NCI-H1694 (cell line): Measurements from ENCODE around the gene VSIG10L2.

Source experiments
- DNase-seq: peaks from one replicate; lab custom pipeline; 2025; lab: John Stamatoyannopoulos, UW

The VSIG10L2 gene

DNA sequence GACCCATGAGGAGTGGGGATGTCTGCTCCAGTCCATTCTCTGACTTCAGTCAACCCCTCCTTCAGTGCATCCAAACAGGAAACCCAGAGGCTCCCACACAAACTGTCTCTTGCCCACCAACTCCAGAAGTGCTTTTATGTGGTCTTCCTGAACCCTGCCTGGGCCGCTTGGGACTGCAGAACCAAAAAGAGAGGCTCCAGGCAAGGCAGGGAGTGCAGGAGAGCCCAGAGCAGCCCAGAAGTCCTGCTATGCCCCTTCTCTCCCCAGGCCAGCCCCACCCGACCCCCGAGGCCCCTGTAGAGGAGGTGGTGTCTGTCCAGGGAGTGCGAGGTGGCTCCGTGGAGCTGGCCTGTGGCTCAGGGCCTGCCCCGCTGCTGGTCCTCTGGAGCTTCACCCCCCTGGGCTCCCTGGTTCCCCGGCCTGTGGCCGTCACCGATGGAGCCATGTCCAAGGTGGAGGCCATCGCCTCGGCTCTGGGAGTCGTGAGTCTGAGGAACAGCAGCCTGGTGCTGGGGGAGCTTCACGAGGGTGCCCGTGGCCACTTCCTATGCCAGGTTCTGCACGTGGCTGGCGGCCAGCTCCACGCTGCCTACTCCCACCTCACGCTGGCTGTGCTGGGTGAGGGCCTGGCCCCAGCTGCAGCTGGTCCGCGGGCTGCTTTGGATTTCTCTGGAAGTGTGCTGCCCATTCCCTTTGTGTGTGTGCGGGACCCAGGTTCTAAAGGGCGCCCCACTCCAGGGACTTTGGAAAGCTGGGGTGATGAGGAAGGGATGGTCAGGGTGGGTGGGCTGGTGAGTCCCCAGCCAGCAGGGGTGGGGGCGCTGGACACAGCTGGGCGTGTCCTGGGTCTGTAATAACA is 1.8 kb downstream of the VSIG10L2 start:
- no peak for DNase-seq

DNA sequence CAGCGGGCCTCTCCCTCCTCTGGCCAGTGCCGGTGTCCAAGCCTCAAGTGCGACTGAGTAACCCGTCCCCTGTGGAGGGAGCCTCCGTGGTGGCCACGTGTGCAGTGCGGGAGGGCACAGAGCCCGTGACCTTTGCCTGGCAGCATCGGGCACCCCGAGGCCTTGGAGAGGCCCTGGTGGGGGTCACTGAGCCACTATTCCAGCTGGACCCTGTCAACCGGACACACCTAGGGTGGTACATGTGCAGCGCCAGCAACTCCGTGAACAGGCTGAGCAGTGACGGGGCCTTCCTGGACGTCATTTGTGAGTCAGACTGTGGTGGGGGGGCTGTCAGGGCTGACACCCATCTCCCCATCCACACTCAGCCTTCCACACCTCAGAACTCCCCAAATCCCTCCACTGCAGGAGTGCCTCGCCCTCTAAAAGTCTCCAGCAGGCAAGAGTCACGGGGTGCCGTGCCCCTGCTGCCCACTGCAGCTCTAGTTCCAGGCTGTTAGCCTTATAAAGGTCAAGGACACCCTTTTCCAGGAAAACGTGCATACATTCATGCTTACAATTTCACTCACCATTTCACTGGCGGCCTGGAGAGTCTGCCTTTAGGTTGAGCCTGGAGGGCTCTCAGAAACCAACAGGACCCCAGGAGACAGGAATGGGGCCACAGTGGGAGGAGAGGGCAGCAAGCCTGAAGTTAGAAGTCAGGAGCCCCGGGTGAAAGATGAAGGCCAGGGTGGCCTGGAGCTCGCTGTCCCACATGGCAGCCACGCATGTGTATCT is 2.6 kb downstream of the VSIG10L2 start:
- DNase-seq: no peak

DNA sequence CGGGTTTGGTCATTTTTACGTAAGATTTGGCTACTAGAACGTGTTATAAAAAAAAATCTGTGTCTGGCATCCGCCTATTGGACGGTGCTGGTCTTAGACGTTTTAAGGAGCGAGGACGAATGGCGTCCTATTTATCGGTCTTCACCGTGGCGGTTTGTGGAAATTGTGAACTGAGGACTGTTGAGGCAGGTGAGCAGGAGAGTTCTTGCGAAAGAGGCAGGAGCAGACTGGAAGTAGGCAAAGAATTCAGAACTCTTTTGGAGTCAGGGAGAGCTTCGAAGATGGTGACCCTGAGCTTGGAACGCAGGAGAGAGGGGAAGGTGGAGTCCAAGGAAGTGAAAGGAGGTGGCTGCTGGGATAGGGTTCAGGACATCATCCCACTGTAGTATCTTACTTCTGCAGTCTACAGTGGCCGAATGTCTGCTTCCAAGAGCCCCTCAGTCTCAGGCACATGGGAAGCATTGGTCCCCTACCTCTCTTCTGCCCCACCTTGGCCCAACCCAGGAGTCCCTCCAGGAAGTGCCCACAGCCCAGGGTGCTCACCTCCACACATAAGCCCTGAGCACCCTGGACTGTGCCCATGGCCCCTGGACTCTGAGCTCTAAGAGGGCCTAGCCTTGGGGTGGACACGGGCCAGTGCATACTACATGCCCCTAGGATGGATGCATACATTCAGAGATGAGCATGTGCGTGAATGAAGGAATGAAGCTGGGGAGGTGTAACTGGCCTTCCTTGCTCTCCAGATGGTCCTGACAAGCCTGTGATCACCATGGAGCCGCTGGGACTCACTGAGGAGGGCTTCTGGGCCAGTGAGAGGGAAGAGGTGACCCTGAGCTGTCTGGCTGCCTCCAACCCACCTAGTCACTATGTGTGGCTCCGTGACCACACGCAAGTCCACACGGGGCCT is 3.7 kb downstream of the VSIG10L2 start:
- DNase-seq: no peak

DNA sequence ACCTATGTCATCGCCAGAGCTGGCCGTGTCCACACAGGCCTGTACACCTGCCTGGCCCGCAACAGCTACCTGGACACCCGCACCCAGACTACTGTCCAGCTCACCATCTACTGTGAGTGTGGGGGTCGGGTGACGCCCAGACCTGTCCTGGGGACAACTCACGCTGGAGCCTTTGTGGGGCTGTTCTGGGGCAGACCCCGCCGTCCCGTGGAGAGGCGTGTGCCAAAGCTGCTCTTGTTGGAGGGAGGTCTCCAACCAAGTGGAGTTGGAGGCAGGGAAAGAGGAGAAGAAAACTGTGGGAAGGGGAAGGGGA is 4.3 kb downstream of the VSIG10L2 start:
- no peak for DNase-seq

DNA sequence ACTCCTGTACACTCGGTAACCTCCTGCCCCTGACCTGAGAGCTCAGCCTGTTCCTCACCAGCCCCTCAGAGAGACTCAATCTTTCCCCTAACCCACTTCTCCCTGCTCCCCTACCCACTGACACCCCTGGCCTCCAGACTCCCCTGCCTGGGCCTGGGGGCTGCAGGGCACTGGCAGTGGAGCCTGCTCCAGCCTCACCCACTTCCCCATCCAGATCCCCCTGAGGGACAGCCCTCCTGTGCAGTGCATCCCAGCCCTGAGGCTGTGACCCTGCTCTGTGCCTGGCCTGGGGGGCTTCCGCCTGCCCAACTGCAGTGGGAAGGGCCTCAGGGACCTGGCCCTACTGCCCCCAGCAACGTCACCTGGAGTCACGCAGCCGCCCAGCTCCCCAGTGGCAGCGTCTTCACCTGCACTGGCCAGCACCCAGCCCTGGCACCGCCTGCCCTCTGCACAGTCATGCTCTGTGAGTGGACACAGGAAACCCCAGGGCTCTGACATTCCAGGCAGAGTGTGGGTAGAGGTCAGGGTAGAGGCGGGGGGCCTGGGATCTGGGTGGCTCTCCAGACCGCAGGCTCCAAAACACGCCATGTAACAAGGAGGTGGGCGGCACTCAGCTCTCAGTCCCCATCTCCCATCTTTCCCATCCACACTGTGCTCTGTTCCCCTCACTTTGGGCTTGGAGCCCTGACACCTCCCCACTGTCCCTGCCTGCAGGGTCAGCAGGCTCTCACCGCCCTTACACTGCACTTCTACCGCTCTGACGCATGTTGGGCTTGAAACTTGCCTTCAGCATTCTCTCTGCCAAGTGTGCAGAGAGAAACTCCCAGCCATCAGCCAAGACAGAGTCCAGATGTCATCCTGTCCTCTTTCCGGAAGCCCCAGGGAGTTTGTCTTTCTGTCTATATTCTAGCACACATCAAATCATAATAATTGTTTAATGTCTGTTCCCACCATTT is 5.1 kb downstream of the VSIG10L2 start:
- no peak for DNase-seq

DNA sequence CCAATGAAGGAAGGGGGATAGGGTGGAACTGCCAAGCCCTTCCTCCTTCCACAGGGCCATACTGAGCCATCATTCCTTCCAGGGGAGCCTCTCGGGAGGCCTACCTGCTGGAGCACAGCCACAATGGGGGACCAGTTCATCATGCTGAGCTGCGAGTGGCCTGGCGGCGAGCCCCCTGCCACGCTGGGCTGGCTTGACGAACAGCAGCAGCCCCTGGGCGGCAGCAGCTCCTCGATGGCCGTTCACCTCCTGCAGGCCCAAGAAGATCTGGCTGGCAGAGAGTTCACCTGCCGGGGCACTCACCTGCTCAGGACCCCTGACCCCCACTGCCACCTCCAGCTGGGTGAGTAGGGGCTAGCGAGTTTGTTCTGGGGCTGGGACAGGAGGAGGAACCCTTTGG is 5.9 kb downstream of the VSIG10L2 start:
- no peak for DNase-seq

DNA sequence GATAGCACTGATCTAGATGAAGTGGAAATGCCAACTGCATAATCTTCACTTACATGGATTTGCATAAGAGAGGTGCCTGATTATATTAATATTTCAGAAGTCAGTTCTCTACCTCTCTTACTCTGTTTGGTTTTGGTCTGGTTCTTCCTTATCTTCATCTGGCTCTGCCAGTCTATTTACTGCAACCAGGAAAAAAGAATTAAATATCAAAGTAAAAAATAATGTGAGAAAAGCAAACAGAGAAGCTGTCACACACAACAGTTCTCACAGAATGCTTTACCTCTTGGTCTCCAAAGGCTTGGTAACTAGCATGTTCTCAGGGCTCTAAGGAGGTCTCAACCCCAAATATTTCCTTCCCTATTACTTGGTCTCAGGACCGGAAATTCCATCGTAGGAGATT is 6.7 kb downstream of the VSIG10L2 start:
- no peak for DNase-seq

DNA sequence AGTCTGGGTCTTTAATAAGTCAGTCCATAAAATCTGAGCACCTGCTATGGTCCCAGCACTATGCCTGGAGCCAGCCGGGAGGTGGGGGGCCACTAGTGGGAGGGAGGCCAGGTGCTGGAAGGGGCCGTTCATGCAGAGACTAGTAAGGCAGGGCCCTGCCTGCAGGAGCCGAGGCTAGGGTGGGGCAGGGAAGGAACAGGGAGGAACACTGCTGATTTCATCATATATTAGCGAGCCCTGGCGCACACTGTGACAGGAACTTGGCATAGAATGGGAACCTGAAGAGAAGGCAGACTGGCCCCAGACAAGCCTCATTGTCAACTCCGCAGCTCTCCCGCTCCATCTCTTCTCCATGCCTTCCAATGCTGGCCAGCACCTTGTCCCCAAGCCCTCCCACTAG is 7.1 kb downstream of the VSIG10L2 start:
- DNase-seq: no peak

DNA sequence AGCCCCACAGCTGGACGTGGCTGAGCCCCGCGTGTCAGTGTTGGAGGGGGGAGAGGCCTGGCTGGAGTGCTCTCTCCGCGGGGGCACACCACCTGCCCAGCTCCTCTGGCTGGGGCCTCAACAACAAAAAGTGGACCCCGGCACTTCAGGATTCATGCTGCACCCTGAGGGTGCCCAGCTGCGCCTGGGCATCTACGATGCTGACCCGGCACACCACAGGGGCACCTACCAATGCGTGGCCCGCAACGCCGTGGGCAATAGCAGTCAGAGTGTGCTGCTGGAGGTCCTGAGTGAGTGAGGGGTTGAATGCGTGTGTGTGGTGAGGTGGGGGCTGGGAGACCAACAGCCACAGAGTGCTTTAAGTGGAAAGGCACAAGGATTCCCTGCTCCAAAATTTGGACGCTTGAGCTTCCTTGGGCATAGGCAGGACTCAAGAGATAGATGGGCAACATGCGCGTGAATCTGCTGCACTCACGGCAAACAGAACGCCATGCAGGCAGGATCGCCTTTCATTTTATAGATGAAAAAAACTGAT is 7.6 kb downstream of the VSIG10L2 start:
- no peak for DNase-seq

DNA sequence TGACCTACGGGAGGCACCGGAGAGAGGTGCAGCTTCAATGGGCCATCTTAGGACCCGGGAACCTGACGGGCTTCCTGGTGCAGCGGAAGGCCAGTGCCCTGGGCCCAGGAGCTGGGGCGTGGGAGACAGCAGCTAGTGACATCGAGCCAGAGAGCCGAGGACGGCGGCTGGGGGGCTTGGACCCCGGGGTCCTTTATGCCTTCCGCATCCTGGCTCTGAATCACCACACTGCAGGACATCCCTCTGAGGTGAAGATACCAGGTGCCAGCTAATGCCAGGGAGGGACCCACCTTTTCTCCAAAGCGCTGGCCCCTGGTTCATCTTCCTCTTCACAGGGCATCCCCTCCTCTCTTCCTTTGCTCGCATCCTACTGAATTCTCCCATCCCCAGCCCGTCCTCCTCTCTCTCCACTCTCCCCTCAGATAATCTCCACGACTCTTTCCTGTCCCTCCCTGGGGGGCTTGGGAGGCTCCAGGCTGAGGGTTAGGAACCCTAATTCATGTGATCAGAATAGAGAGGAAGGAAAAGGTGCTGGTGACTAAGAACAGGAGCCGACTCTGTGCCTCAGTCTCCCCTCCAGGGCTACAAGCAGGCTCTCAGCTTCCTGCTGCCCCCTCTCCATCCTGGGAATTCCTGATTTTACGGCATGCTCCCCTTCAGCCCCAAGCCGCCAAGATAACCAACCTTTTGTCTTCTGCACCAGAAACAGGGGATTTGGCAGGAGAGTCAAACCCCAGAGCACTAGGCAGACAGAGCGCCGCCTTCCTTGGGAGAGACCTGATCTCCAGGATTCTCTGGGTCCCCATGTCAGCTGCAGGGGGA is 8.5 kb downstream of the VSIG10L2 start:
- no peak for DNase-seq

DNA sequence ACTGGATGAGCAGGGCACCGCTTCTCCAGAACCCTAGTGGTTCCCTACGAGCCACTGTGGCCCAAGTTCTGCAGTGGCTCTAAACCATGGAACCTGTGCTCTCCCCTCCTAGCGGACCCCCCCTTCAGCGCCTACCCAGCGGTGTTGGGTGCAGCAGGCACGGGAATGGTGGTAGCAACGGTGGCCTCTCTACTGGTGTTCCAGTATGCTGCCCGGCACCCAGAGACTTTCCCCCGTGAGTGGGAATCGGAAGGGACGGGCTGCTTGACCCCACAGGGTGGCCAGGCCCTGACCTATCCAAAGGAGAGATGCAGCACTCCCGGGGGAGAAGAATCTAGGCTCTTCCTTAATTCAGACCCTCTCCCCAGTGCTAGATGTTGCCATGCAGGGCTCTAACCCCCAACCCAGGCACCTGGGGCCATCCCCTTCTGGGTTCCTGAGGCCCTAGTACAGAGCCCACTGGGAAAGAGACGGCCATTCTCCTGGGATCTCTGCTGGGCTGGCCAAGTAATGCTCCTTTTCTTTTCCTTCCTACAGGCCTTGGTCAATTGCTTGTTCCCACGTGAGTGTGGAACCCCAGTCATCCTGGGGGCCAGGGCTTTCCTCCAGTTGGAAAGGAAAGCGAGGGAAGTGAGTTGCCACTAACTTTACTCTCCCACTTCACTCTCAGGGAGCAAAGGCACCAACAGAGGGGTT is 9.2 kb downstream of the VSIG10L2 start:
- no peak for DNase-seq

DNA sequence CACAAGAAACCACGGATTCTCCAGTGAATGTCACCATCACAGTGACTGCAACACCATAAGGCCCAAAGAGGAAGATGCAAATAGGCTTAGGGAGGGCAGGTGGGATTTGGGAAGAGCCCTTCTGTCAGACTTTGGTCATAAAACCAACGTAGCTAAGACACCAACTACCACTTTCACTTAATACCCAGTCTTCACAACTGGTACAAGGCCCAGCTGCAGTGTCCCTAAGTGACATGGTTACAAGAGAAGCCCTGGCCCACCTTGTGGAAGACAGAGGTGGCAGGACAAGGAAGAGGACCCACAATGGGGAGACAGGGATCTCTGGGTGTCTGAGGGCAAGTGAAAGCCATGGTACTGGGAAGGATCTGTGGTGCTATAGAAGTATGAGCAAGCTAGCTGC is 10.0 kb downstream of the VSIG10L2 start:
- no peak for DNase-seq

DNA sequence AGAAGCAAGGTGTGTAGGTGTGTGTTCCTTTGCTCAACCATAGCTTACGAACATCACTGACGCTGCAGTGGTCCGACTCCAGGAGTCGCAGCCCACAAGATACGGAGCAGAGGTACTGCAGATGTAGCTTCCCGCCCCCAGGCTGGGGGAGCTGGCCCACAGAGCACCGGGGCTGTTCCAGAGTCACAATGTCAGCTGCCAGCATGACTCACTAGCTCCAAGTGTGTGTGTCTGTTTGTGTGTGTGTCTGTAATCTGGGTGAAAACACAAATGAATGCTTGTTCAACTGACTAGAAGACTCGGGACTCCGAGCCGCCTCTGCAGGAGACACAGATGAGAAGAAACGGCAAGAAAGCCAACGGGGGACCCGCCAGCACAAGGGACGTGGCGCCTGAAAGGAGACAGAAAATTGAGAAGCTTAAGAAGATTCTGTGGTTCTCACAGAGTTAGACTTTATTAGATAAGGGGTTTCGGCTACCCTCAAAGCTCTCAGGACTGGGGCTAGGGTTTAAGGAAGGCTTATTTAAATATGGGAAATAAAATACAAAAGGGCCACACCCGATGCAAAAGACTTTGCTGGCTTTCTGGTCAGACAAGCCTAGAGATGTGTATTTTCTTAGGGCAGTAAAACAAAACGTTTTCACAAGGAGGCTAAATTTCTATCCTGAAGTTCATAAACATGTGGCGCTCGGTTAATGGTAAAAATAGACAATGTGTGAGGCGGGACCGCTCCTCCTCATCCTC is 10.7 kb downstream of the VSIG10L2 start:
- no peak for DNase-seq

DNA sequence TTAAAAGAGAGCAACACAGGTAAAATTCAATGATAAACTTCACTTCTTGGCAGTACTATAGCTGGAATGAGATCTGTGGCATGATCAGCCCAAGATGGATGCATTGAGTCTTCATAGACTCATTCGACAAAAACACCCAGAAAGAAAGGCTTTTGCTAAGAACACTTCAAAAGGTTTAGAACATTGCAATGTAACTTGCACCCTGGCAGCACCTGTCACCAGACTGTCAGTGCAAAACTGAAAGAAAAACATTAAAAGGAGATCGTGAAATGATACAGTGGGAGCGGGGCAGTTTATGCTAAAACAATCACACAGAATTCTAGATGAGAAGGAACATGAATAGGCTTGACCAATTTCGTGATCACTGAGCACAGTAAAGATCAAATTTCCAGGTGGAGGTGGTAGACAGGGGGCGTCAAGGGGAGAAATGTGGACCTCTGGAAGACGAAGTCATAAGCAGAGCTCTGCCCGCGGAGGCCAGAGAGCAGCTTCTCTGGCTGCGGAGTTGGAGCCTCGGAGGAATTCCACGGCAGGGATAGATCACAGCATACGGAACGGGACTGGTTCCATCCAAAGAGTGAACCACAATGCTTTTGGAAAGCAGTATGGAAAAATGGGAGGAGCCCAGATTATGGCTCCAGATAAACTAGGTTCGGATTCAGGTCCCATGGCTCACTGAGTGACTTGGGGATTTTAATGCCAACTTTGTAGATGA is 11.9 kb downstream of the VSIG10L2 start:
- no peak for DNase-seq

DNA sequence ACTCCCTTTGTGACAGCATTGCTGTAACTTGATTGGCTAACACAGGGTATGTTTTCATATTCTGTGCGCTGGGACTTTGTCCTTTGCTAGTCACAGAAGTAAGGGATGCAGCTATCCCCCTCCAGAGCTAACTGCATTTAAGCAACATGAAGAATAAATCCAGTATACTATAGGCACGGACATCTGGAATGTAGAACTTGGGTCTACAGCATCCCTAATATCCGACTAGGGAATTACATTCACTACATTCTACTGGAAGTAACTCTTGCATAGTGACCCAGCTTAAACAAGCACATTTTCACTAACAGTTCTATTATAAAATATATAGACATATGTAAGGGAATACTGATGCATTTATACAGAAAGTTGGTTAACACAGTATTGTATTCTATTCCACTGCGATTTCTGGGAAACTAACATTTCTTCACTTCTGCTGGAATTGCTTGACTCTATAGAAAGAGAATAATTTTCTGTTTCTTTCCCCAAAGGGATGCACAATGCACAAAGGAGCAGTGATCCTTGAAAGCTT is 13.1 kb downstream of the VSIG10L2 start:
- DNase-seq: no peak

DNA sequence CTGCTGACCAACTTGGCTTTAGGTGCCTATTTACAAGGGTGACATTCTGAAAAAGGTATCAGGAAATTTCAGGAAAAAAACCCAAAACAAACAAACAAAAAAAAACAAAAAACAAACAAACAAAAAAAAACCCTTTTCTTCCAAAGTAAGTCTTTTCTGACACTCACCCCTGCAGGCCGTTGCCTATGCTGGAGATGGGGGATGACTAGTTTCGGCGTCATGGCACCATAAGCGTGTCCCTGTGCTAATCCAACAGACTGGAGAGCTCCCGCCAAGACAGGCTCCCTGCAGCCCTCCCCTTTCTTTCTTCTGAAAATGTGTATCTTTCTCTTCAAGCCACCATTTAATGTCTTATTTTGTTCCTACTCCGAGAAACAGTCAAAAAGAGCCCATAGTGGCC is 13.7 kb downstream of the VSIG10L2 start:
- no peak for DNase-seq

DNA sequence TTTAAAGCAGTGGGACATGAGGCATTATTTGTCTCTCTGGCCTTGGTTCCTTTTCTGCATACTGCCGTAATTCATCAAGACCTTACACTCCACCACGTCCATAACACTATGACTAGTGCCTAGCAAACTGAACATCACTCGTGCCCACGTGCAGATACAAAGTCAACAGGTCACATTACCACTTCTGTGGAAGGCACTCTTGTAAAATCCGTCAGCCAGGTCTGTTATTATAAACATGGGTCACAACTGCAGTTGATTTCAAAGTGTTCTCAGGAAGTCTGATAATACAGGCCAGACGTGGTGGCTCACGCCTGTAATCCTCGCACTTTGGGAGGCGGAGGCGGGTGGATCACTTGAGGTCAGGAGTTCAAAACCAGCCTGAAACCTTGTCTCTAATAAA is 14.1 kb downstream of the VSIG10L2 start:
- DNase-seq: no peak

DNA sequence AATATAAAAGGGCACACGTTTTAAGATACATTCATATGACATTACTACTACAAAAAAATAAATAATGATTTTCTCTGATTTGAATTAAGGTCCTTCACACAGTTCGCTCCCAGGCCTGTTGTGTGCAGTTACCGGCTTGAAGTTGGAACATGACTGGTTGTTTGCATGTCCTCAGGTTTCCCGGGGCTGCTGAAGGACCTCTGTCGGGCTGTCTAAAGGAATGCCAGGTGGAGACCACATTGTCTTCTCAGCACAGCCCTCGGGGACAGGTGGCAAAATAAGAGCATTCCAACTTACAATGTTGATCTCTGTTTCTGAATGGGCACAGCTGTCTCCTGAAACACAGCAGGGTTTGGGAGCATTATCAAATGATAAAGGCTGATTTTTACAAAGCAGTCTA is 14.9 kb downstream of the VSIG10L2 start:
- no peak for DNase-seq
